VCaP (cell line): Measurements from ENCODE around the gene GPC3.

Source experiments
- H3K27ac ChIP-seq: fragments of 450-650 bp; 2 replicates; pipeline ENCODE4 v1.5.1; 2017
- TF ChIP-seq, protein P1 (sequence below): fragments of 450-650 bp; conservative IDR thresholded peaks from 2 replicates; pipeline ENCODE4 v1.5.1; 2017; ENCODE audit warnings: mild to moderate bottlenecking, moderate library complexity

The GPC3 gene

DNA sequence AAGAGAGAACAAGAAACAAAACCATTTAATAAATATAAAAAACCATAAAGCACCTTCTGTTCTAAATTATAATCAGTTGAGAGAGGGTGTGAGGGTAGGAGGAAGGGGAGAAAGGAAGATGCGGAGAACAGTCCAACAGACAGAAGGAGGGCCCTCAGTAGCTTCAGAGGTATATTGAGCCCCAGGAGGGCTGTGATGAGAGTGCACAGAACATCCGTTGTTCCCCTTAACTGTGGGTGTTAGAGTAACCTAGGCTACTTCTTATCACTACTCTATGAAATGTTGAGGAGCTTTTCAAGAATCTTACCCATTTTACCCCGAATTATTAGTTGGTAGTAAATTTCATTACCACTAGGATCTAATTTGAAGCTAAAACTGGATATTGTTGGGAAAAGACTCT is 13.8 kb downstream of the GPC3 start:
- no peak overlapping the region for H3K27ac ChIP-seq
- TF ChIP-seq, protein P1, sequence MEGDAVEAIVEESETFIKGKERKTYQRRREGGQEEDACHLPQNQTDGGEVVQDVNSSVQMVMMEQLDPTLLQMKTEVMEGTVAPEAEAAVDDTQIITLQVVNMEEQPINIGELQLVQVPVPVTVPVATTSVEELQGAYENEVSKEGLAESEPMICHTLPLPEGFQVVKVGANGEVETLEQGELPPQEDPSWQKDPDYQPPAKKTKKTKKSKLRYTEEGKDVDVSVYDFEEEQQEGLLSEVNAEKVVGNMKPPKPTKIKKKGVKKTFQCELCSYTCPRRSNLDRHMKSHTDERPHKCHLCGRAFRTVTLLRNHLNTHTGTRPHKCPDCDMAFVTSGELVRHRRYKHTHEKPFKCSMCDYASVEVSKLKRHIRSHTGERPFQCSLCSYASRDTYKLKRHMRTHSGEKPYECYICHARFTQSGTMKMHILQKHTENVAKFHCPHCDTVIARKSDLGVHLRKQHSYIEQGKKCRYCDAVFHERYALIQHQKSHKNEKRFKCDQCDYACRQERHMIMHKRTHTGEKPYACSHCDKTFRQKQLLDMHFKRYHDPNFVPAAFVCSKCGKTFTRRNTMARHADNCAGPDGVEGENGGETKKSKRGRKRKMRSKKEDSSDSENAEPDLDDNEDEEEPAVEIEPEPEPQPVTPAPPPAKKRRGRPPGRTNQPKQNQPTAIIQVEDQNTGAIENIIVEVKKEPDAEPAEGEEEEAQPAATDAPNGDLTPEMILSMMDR = no peak

DNA sequence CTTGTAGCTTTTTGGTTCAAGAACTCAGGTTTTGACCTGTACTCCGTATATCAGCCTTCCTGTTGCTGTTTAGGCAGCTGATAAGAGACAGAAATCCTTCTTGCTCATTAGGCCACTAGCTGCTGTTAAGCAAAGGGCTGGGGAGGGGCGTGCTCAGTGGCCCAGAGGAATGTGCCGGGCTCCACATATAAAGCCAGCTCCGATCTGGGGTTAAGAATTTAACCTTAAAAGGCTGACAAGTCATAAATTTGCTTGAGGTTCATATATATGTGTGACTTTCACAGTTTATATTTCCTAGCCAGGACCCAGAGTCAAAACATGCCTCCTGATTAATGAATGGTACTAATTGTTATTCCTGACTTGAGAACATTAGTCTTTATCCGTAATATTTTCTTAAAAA is 15.3 kb downstream of the GPC3 start:
- TF ChIP-seq, protein P1 = no peak

DNA sequence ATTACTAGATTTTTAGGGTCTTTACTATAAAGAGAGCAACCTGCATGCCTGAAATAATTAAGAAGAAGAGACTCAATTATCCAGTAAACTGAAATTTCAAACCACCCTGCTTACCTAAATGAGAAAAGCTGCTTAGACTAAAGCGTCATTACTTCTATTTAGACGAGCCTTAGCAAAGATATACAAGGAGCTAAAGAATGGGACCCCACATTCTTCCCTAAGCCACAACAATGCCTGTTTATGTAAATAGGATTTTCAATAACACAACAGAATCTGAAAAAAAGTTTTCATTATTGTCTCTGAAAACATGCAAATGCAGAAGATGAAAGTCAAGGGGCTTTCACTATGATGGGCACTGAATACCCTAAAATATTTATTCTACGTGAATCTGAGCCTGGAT is 16.2 kb downstream of the GPC3 start:
- H3K27ac ChIP-seq = no peak overlapping the region
- TF ChIP-seq, protein P1 = no peak

More for the DNA sequence above, 15.3 kb downstream of the GPC3 start:
- no peak overlapping the region for H3K27ac ChIP-seq

DNA sequence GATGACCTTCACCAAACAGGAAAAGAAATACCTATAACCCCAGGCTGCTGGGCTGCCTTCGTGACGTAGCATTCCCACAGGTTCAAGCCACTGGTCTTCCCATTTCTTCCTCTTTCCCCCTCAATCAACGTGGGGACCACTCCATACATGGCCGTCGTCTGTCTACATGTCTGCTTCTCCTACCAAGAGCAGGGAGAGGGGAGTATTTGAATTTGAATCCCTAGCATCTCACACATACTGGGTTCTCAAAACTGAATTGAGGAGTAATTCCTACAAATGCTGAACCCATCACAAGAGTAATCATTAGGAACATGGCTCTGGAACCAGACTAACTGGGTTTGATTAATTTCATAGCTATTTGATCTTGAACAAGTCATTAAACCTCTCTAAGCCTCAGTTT is 17.3 kb downstream of the GPC3 start:
- no peak overlapping the region for H3K27ac ChIP-seq
- TF ChIP-seq, protein P1 = no peak

DNA sequence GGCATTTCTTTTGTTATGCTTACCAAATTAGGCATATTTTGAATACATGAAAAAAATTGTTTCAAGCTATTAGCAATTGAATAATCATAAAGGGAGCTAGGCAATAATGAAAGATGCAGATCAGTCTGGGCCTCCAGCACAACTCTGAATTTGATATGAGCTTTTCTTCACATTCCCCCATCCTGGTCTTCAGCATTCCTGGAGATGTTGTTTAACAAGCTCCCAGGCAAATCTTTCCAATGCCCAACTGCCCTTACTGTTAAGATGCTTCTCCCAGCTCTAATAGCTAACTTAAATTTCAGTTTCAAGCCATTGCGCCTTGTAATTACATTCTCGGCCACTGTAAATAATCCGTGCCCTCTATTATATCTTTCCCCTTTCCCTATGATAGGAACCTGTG is 19.2 kb downstream of the GPC3 start:
- no peak overlapping the region for H3K27ac ChIP-seq
- TF ChIP-seq, protein P1 = no peak

DNA sequence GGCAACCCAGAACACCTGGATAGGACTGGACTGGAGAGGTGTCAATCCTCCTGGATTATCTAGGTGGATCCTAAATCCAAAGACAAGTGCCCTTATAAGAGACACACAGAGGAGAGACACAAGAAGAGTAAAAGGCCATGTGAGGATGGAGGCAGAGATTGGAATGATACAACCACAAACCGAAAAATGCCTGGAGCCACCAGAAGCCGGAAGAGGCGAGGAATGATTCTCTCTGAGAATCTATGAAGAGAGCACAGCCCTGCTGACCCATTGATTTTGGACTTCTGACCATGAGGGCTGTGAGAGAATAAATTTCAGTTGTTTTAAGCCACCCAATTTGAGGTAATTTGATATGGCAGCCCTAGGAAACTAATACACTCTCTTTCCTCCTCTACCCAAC is 20.1 kb downstream of the GPC3 start:
- H3K27ac ChIP-seq = no peak overlapping the region
- TF ChIP-seq, protein P1 = no peak

DNA sequence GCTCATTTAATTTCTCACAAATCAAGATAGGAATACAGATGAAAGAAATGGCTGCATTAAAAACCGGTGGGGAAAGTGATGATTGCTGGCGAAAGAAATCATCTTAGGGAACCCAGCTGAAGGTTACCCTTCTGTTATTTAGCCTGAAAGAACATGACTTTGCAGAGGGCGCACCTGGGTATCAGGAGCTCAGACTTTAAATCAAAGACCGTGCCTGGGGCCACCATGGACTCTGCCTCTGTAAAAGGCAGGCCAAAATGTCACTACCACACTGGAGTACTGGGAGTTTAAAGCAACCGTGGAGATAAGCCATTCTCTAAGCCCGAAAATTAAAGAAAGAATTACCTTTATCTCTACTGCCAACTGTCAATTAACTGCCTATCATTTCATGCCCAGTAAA is 24.3 kb downstream of the GPC3 start:
- H3K27ac ChIP-seq = no peak overlapping the region
- TF ChIP-seq, protein P1 = no peak

DNA sequence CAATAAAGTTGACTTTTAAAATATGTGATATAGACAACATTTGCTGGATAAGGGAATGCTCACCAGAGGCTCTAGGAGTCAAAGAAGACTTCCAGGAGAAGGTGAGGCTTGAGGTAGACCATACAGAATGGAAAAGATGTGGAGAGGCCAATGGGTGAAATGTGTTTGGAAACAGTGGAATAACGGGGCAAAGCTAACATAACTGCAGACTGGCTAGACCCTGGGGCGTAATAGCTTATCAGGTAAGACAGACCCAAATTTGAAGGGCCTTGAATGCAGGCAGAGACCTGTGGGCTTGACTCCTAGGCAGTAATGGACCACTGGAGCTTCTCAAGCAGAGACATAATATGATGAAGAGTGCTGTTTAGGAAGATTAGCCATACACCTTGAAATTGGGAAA is 25.4 kb downstream of the GPC3 start:
- TF ChIP-seq, protein P1 = no peak
- H3K27ac ChIP-seq = no peak overlapping the region
